Aorta (tissue), 5 donors: ENCODE data around the gene GSN. TPM values are rescaled to one million over a fixed set of nuclear protein-coding genes. Genes with fewer than 3 reads are reported as not detected.

Experiments used
- ATAC-seq: fragments of 200-7000 bp; cut with Tn5 transposase; one replicate; pipeline ENCODE4 v1.9.1; 2022; ENCODE audit warnings: moderate library complexity; ENCODE audit not compliant: low FRiP score
- DNase-seq, 2 donors: peaks; one replicate each; pipeline ENCODE4 v3.0.0-alpha.2; 2020
- H3K27ac ChIP-seq, 2 donors: one replicate each; pipeline ENCODE4 v1.5.1; 2013; ENCODE audit warnings: low read length in 2 of 2, mild to moderate bottlenecking in 2 of 2, moderate library complexity in 2 of 2, control low read depth in 1 of 2, inconsistent platforms in 1 of 2, low read depth in 1 of 2
- H3K27me3 ChIP-seq, 2 donors: one replicate each; pipeline ENCODE4 v1.6.1; 2013; ENCODE audit warnings: control low read depth in 1 of 2, low read length in 1 of 2, mild to moderate bottlenecking in 1 of 2, moderate library complexity in 1 of 2; ENCODE audit not compliant: insufficient read depth in 2 of 2, control insufficient read depth in 1 of 2
- H3K36me3 ChIP-seq, 2 donors: one replicate each; pipeline ENCODE4 v1.6.1; 2013; ENCODE audit warnings: control low read depth in 1 of 2, low read length in 1 of 2, mild to moderate bottlenecking in 1 of 2; ENCODE audit not compliant: insufficient read depth in 2 of 2, control insufficient read depth in 1 of 2
- H3K4me1 ChIP-seq, 2 donors: one replicate each; pipeline ENCODE4 v1.6.1; 2013; ENCODE audit warnings: low read length in 2 of 2, control low read depth in 1 of 2, mild to moderate bottlenecking in 1 of 2, moderate library complexity in 1 of 2; ENCODE audit not compliant: insufficient read depth in 2 of 2, control insufficient read depth in 1 of 2
- H3K4me3 ChIP-seq, 2 donors: one replicate each; pipeline ENCODE4 v1.5.1; 2013; ENCODE audit warnings: low read length in 2 of 2, control low read depth in 1 of 2, mild to moderate bottlenecking in 1 of 2
- H3K9me3 ChIP-seq: one replicate; pipeline ENCODE4 v1.6.1; 2013; ENCODE audit warnings: mild to moderate bottlenecking, low read length; ENCODE audit not compliant: control insufficient read depth
- WGBS, 2 donors: extraction: QIAGEN DNeasy Blood & Tissue Kit; methylation state at CpG; one replicate each; pipeline ENCODE4 v1.1.7; 2013; 5-methylcytosine and 5-hydroxymethylcytosine counted together
- intact Hi-C, 2 donors: fragments of 100-400 bp; cut with DNase I; formaldehyde crosslinking; loops; one replicate each; pipeline versions ENCODE4 v1.14.2 to v1.15.0; 2022
- polyA plus RNA-seq, 2 donors: library from polyadenylated mRNA; stranded (reverse); fragments of 200-250 nt; gene quantifications; one replicate each; pipeline ENCODE4 v1.2.3, GENCODE V29; 2013
- total RNA-seq, 2 donors: library from RNA; stranded (reverse); fragmentation: NEBNext Ultra II Directional; extraction: Animal tissue kit (Norgen Biotek cat#: 25700); gene quantifications; one replicate each; pipeline ENCODE4 v1.2.1, GENCODE V29; 2021
- donor health status: healthy with polysubstance abuse.
- donor health status: Bipolar disorder and iron deficiency.
- donor health status: DM: no; HTN: no; CAD: no.
- donor health status: DM: no; HTN: no; CAD: no.
- donor health status: DM: yes; HTN: yes; CAD: no.

The GSN gene
- total and polyA plus RNA-seq, 4 donors: 451 to 2,469 (median 1,011) TPM

- Histone ChIP-seq H3K4me3 (peak overlapping the region; percentile 77 to 78), H3K27ac (peak overlapping the region; percentile 19 to 57), H3K36me3 (peaks cover 0 to 15% of the 10 kb centered on the region in 2 donors), H3K4me1 (peaks cover 2 to 7% of the 10 kb centered on the region in 2 donors), H3K27me3 (no peaks in the 10 kb centered on the region), H3K9me3 (no peaks in the 10 kb centered on the region)
- intact Hi-C loops: loop anchor here in 1 of 2 donors (5.0 kb wide), 1 partner anchor 78 kb away; no protein-coding TSS in a partner anchor
- WGBS, 2 donors: 46 to 50% methylated on average over 13 of the region's 13 CpGs
- DNase-seq (peak in 1 of 2 donors; percentile 52), ATAC-seq (no peak)
Observed at GRCh38 chr9:121300283-121301119, 32.5 kb downstream of the GSN start.

- Histone ChIP-seq H3K27me3 (no peaks in the 10 kb centered on the region), H3K9me3 (no peaks in the 10 kb centered on the region), H3K36me3 (peaks cover 0 to 15% of the 10 kb centered on the region in 2 donors), H3K27ac (no peak overlapping the region), H3K4me3 (no peak overlapping the region), H3K4me1 (peaks cover 0 to 3% of the 10 kb centered on the region in 2 donors)
- no peak for ATAC-seq
- intact Hi-C loops: loop anchor here in 1 of 2 donors (5.0 kb wide), 1 partner anchor 80 kb away; no protein-coding TSS in a partner anchor
- WGBS, 2 donors: 92% methylated on average over 11 of the region's 11 CpGs
- DNase-seq: peak in 1 of 2 donors; percentile 62
Observed at GRCh38 chr9:121301881-121302286, 33.9 kb downstream of the GSN start.

- Histone ChIP-seq H3K4me1 (peaks cover 0 to 3% of the 10 kb centered on the region in 2 donors), H3K9me3 (no peaks in the 10 kb centered on the region), H3K4me3 (no peak overlapping the region), H3K27me3 (no peaks in the 10 kb centered on the region), H3K27ac (peak overlapping the region in 1 of 2 donors; percentile 10), H3K36me3 (peaks cover 0 to 15% of the 10 kb centered on the region in 2 donors)
- ATAC-seq (no peak), DNase-seq (no peak)
- WGBS, 2 donors: 88 to 89% methylated on average over 5 of the region's 5 CpGs
- intact Hi-C loops: loop anchor here in 1 of 2 donors (5.0 kb wide), 1 partner anchor 80 kb away; no protein-coding TSS in a partner anchor
Observed at GRCh38 chr9:121302341-121302740, 34.4 kb downstream of the GSN start.

- intact Hi-C loops: loop anchor here in 1 of 2 donors (5.0 kb wide), 1 partner anchor 80 kb away; no protein-coding TSS in a partner anchor
- Histone ChIP-seq H3K9me3 (no peaks in the 10 kb centered on the region), H3K27ac (peak overlapping the region in 1 of 2 donors; percentile 10), H3K36me3 (peaks cover under 1 to 17% of the 10 kb centered on the region in 2 donors), H3K4me1 (peaks cover 0 to 3% of the 10 kb centered on the region in 2 donors), H3K4me3 (no peak overlapping the region), H3K27me3 (no peaks in the 10 kb centered on the region)
- ATAC-seq (no peak), DNase-seq (peak in 1 of 2 donors; percentile 70)
- 91 to 93% methylated on average over 13 of the region's 13 CpGs for WGBS, 2 donors
Observed at GRCh38 chr9:121302786-121303185, 34.8 kb downstream of the GSN start.

- intact Hi-C loops: loop anchor here in 1 of 2 donors (5.0 kb wide), 1 partner anchor 81 kb away; no protein-coding TSS in a partner anchor
- peak overlapping the region in 1 of 2 donors; percentile 21 for H3K27ac ChIP-seq
- ATAC-seq (no peak), DNase-seq (peak in 1 of 2 donors; percentile 55)
- H3K27me3 ChIP-seq: no peaks in the 10 kb centered on the region
- no peak overlapping the region for H3K4me3 ChIP-seq
- WGBS, 2 donors: 87 to 89% methylated on average over 3 of the region's 3 CpGs
- peaks cover 2 to 22% of the 10 kb centered on the region in 2 donors for H3K36me3 ChIP-seq
- peaks cover 0 to 3% of the 10 kb centered on the region in 2 donors for H3K4me1 ChIP-seq
- no peaks in the 10 kb centered on the region for H3K9me3 ChIP-seq
Observed at GRCh38 chr9:121303456-121304451, 35.8 kb downstream of the GSN start.

GRCh38 chr9:121304707-121305106 is 36.7 kb downstream of the GSN start:
- ATAC-seq (no peak), DNase-seq (peak in 1 of 2 donors; percentile 38)
- intact Hi-C loops: loop anchor here in 1 of 2 donors (5.0 kb wide), 1 partner anchor 82 kb away; no protein-coding TSS in a partner anchor
- peak overlapping the region in 1 of 2 donors; percentile 30 for H3K27ac ChIP-seq
- 82 to 86% methylated on average over 1 of the region's 1 CpG for WGBS, 2 donors
- H3K9me3 ChIP-seq: no peaks in the 10 kb centered on the region
- peaks cover 2 to 26% of the 10 kb centered on the region in 2 donors for H3K36me3 ChIP-seq
- no peak overlapping the region for H3K4me3 ChIP-seq
- peaks cover 0 to 3% of the 10 kb centered on the region in 2 donors for H3K4me1 ChIP-seq
- no peaks in the 10 kb centered on the region for H3K27me3 ChIP-seq

GRCh38 chr9:121305269-121305994 is 37.5 kb downstream of the GSN start:
- peaks cover 0 to 3% of the 10 kb centered on the region in 2 donors for H3K4me1 ChIP-seq
- intact Hi-C loops: no loop called here
- H3K4me3 ChIP-seq: no peak overlapping the region
- H3K27ac ChIP-seq: peak overlapping the region; percentile 33 to 49
- ATAC-seq (peak; percentile 71), DNase-seq (peak; percentile 79 to 85)
- H3K36me3 ChIP-seq: peaks cover 2 to 27% of the 10 kb centered on the region in 2 donors
- 47 to 53% methylated on average over 13 of the region's 13 CpGs for WGBS, 2 donors
- no peaks in the 10 kb centered on the region for H3K27me3 ChIP-seq
- H3K9me3 ChIP-seq: no peaks in the 10 kb centered on the region
